Ovary (tissue), 3 donors: ENCODE measurements around the gene TBC1D22B.

Source experiments
- CTCF ChIP-seq, 3 donors: fragments of 450-650 bp in 2 of 3; fragments of 200-600 bp in 1 of 3; IDR thresholded peaks; one replicate each; pipeline versions ENCODE4 v1.5.1 to v1.8.0; 2016 to 2022; ENCODE audit warnings: antibody characterized with exemption in 3 of 3, mild to moderate bottlenecking in 1 of 3
- POLR2A ChIP-seq: fragments of 450-650 bp; IDR thresholded peaks from one replicate; pipeline ENCODE4 v1.6.1; 2017; ENCODE audit warnings: antibody characterized with exemption, mild to moderate bottlenecking, moderate library complexity
- donor health status: DM: no; HTN: no; CAD: no.

GRCh38 chr6:37376078-37376743 lies 118.6 kb downstream of the TBC1D22B start:
- TF ChIP-seq CTCF (IDR thresholded peaks at IDR 0.05) = no peak
- TF ChIP-seq POLR2A = no peak
